ENCODE results near the gene COPA. TPM values are rescaled to one million over a fixed set of nuclear protein-coding genes. Genes with fewer than 3 reads are reported as not detected.

Gene COPA
- total RNA-seq, 1 experiment from 2014 or later: 118 TPM

DNA sequence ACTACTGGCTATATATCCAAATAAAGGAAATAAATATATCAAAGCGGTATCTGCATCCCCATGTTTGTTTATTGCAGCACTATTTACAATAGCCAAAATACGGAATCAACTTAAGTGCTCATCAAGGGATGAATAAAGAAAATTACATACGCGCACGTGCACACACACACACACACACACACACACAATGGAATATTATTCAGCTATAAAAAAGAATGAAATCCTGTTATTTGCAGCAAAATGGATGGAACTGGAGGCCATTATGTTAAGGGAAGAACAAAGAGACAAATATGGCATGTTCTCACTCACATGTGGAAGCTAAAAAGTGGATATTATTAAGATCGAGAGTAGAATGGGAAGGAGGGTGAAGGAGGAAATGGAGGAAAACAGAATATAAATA, 20.2 kb downstream of the COPA start:
- H3K9me3 ChIP-seq (ENCODE audit: control insufficient read depth, low read depth, low read length): no peaks in the 10 kb centered on the region
- H4K5ac ChIP-seq (ENCODE audit: insufficient read length, low read depth, low read length): no peak overlapping the region
- no peaks in the 10 kb centered on the region for H3K23me2 ChIP-seq (ENCODE audit: insufficient read length, low read depth, low read length, poor library complexity, severe bottlenecking)
- 100% methylated on average over 1 of the region's 6 CpGs for WGBS (ENCODE audit: extremely low coverage, insufficient read length, low lambda C conversion rate)
- H3K79me2 ChIP-seq (ENCODE audit: insufficient read depth, low read length): no peaks in the 10 kb centered on the region
- H3K4me1 Mint-ChIP-seq: no peaks in the 10 kb centered on the region
- no peaks in the 10 kb centered on the region for H4K20me1 ChIP-seq (ENCODE audit: control insufficient read depth, insufficient read depth, insufficient read length)
- no peak overlapping the region for H3K14ac ChIP-seq (ENCODE audit: insufficient read depth, low read length)
- no peaks in the 10 kb centered on the region for H3K27me3 ChIP-seq (ENCODE audit: insufficient read depth, low read length)
- no peak overlapping the region for H4K91ac ChIP-seq (ENCODE audit: insufficient read length, low read depth, low read length)
- no peak for DNase-seq
- no peak overlapping the region for H3K27ac Mint-ChIP-seq
- H3T11ph ChIP-seq (ENCODE audit: low read length): no peak overlapping the region
- no peak overlapping the region for H2BK12ac ChIP-seq (ENCODE audit: insufficient read length, low read depth, low read length)
- H4K8ac ChIP-seq (replicated peaks; ENCODE audit: insufficient read length, low read depth, low read length): no peak overlapping the region
- no peak overlapping the region for H3K18ac ChIP-seq (ENCODE audit: insufficient read length, low read depth, low read length)
- H3K23ac ChIP-seq (ENCODE audit: insufficient read length, low read depth, low read length): no peak overlapping the region
- TF ChIP-seq, protein P1, sequence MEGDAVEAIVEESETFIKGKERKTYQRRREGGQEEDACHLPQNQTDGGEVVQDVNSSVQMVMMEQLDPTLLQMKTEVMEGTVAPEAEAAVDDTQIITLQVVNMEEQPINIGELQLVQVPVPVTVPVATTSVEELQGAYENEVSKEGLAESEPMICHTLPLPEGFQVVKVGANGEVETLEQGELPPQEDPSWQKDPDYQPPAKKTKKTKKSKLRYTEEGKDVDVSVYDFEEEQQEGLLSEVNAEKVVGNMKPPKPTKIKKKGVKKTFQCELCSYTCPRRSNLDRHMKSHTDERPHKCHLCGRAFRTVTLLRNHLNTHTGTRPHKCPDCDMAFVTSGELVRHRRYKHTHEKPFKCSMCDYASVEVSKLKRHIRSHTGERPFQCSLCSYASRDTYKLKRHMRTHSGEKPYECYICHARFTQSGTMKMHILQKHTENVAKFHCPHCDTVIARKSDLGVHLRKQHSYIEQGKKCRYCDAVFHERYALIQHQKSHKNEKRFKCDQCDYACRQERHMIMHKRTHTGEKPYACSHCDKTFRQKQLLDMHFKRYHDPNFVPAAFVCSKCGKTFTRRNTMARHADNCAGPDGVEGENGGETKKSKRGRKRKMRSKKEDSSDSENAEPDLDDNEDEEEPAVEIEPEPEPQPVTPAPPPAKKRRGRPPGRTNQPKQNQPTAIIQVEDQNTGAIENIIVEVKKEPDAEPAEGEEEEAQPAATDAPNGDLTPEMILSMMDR (conservative IDR thresholded peaks at IDR 0.05): no peak
- no peaks in the 10 kb centered on the region for H3K27me3 Mint-ChIP-seq (ENCODE audit: low read depth)
- no peaks in the 10 kb centered on the region for H3K79me1 ChIP-seq (ENCODE audit: insufficient read depth, low read depth, low read length, poor library complexity, severe bottlenecking)
- H3K4me2 ChIP-seq (ENCODE audit: insufficient read depth, insufficient read length, low read length): no peak overlapping the region
- H3K4ac ChIP-seq (ENCODE audit: low read depth, low read length): no peak overlapping the region
- H3K27ac ChIP-seq (ENCODE audit: insufficient read length, low read depth, low read length): no peak overlapping the region
- no peak overlapping the region for H2AFZ ChIP-seq (ENCODE audit: low read length)
- H3K4me1 ChIP-seq (ENCODE audit: insufficient read depth, low read length): no peaks in the 10 kb centered on the region
- H2BK15ac ChIP-seq (ENCODE audit: low read depth, low read length): no peak overlapping the region
- H2BK120ac ChIP-seq (ENCODE audit: low read depth, low read length, poor library complexity, severe bottlenecking): no peak overlapping the region
- peaks cover 21 to 69% (median 57%) of the 10 kb centered on the region in 3 experiments; a peak in 6 of 7 replicates for H3K36me3 Mint-ChIP-seq (ENCODE audit: insufficient read depth in 1 of 3, low read depth in 3 of 3)
- no peak overlapping the region for H2AK5ac ChIP-seq (ENCODE audit: insufficient read length, low read length)
- no peaks in the 10 kb centered on the region for H3K9me3 Mint-ChIP-seq
- H3K9ac ChIP-seq (ENCODE audit: extremely low read depth, insufficient read length, low read length): no peak overlapping the region
- H3K56ac ChIP-seq (ENCODE audit: insufficient read length, low read depth, low read length): no peak overlapping the region
- H2BK5ac ChIP-seq (ENCODE audit: insufficient read length, low read length): no peak overlapping the region
- H3K4me3 Mint-ChIP-seq: no peak overlapping the region
- no peak overlapping the region for H2BK20ac ChIP-seq (ENCODE audit: low read depth, low read length, poor library complexity, severe bottlenecking)

Measured in H9 (cell line).